Endodermal cell (in vitro differentiated cells): ENCODE data around the gene PDHA1. TPM values are rescaled to one million over a fixed set of nuclear protein-coding genes. Genes with fewer than 3 reads are reported as not detected.
A peak's percentile ranks its signal among the peaks of the same experiment; 100 is the strongest.

Source experiments
- DNase-seq: peaks from one replicate; pipeline ENCODE4 v3.0.0-alpha.2; 2017
- H3K27ac ChIP-seq: 2 replicates; pipeline ENCODE4 v1.5.1; 2013; ENCODE audit warnings: mild to moderate bottlenecking, low read depth, low read length, moderate library complexity
- H3K27me3 ChIP-seq: 2 replicates; pipeline ENCODE4 v1.6.1; 2013; ENCODE audit warnings: mild to moderate bottlenecking, low read length, moderate library complexity; ENCODE audit not compliant: insufficient read depth, control insufficient read depth, poor library complexity, severe bottlenecking
- H3K36me3 ChIP-seq: 2 replicates; pipeline ENCODE4 v1.7.0; 2013; ENCODE audit warnings: mild to moderate bottlenecking, low read length, moderate library complexity; ENCODE audit not compliant: control insufficient read depth, insufficient read depth
- H3K4me1 ChIP-seq: one replicate; pipeline ENCODE4 v1.7.0; 2013; ENCODE audit warnings: low read length; ENCODE audit not compliant: control insufficient read depth, insufficient read depth
- H3K4me3 ChIP-seq: 2 replicates; pipeline ENCODE4 v1.5.1; 2013; ENCODE audit warnings: mild to moderate bottlenecking, low read length, moderate library complexity
- H3K9ac ChIP-seq: 2 replicates; pipeline ENCODE4 v1.6.1; 2013; ENCODE audit warnings: mild to moderate bottlenecking, low read length, moderate library complexity; ENCODE audit not compliant: poor library complexity, severe bottlenecking; ENCODE audit errors: extremely low read depth
- H3K9me3 ChIP-seq: 2 replicates; pipeline ENCODE4 v1.6.1; 2013; ENCODE audit warnings: mild to moderate bottlenecking, low read length, moderate library complexity; ENCODE audit not compliant: control insufficient read depth
- H3K27ac Mint-ChIP-seq: 2 replicates; pipeline ENCODE4 v1.8.0; 2020; ENCODE audit warnings: mixed read lengths
- H3K27me3 Mint-ChIP-seq: 2 replicates; pipeline ENCODE4 v1.8.0; 2021; ENCODE audit warnings: mild to moderate bottlenecking, mixed read lengths; ENCODE audit not compliant: insufficient read depth
- H3K36me3 Mint-ChIP-seq: 2 replicates; pipeline ENCODE4 v1.8.0; 2020; ENCODE audit warnings: low read depth, mixed read lengths
- H3K4me1 Mint-ChIP-seq: 2 replicates; pipeline ENCODE4 v1.8.0; 2020; ENCODE audit warnings: mixed read lengths
- H3K4me3 Mint-ChIP-seq: 2 replicates; pipeline ENCODE4 v1.8.0; 2020; ENCODE audit warnings: mild to moderate bottlenecking, moderate library complexity, mixed read lengths
- H3K9me3 Mint-ChIP-seq: 2 replicates; pipeline ENCODE4 v1.8.0; 2020; ENCODE audit warnings: mild to moderate bottlenecking, mixed read lengths
- CTCF ChIP-seq: fragments of 200-600 bp; sonication (generic); conservative IDR thresholded peaks from 2 replicates; pipeline ENCODE4 v1.5.0; 2021; ENCODE audit warnings: antibody characterized with exemption, mild to moderate bottlenecking
- WGBS, 2 experiments: methylation state at CpG; one replicate each; pipeline versions ENCODE4 v1.1.5 to v1.1.7; 2013; ENCODE audit warnings: missing lambda C conversion rate in 2 of 2, mixed read lengths in 1 of 2; ENCODE audit not compliant: insufficient coverage in 1 of 2, insufficient read length in 1 of 2; 5-methylcytosine and 5-hydroxymethylcytosine counted together
- total RNA-seq, 2 donors: library from RNA; stranded (reverse); fragmentation: NEBNext Ultra II Directional in 1 of 2; extraction: Animal tissue kit (Norgen Biotek cat#: 25700) in 1 of 2; gene quantifications; 2 replicates in 1 of 2; 3 replicates in 1 of 2; pipeline ENCODE4 v1.2.1, GENCODE V29; 2021

Gene PDHA1
- total RNA-seq, 2 donors from 2014 or later: 341 to 362 TPM

GRCh38 chrX:19388064-19388679 is 44.4 kb downstream of the PDHA1 start:
- Histone ChIP-seq H3K27ac (no peak overlapping the region), H3K4me1 (no peaks in the 10 kb centered on the region), H3K9me3 (no peaks in the 10 kb centered on the region), H3K27me3 (no peaks in the 10 kb centered on the region), H3K9ac (no peak overlapping the region), H3K4me3 (no peak overlapping the region), H3K36me3 (no peaks in the 10 kb centered on the region)
- DNase-seq: no peak
- H3K36me3 Mint-ChIP-seq: peaks cover 4% of the 10 kb centered on the region
- 88 to 100% methylated on average over 2 to 13 of the region's 13 CpGs for WGBS, 2 experiments
- no peak overlapping the region for H3K4me3 Mint-ChIP-seq
- peaks cover 58% of the 10 kb centered on the region for H3K9me3 Mint-ChIP-seq
- no peak overlapping the region for H3K27ac Mint-ChIP-seq
- no peaks in the 10 kb centered on the region for H3K27me3 Mint-ChIP-seq
- peaks cover 4% of the 10 kb centered on the region for H3K4me1 Mint-ChIP-seq
- TF ChIP-seq CTCF: no peak

GRCh38 chrX:19388741-19389140 is 45.0 kb downstream of the PDHA1 start:
- H3K27ac Mint-ChIP-seq: no peak overlapping the region
- no peak for DNase-seq
- H3K27me3 ChIP-seq: no peaks in the 10 kb centered on the region
- peaks cover 4% of the 10 kb centered on the region for H3K36me3 Mint-ChIP-seq
- no peak overlapping the region for H3K4me3 Mint-ChIP-seq
- no peaks in the 10 kb centered on the region for H3K4me1 ChIP-seq
- no peak overlapping the region for H3K9ac ChIP-seq
- WGBS, 2 experiments: 90 to 91% methylated on average over 4 to 7 of the region's 8 CpGs
- H3K36me3 ChIP-seq: no peaks in the 10 kb centered on the region
- TF ChIP-seq CTCF: no peak
- peaks cover 4% of the 10 kb centered on the region for H3K4me1 Mint-ChIP-seq
- peaks cover 58% of the 10 kb centered on the region for H3K9me3 Mint-ChIP-seq
- H3K27me3 Mint-ChIP-seq: no peaks in the 10 kb centered on the region
- H3K9me3 ChIP-seq: no peaks in the 10 kb centered on the region
- H3K4me3 ChIP-seq: no peak overlapping the region
- H3K27ac ChIP-seq: no peak overlapping the region

GRCh38 chrX:19389227-19389845 is 45.6 kb downstream of the PDHA1 start:
- WGBS, 2 experiments: 64% methylated on average over 3 of the region's 4 CpGs; no CpG with 5 or more reads in 1 of the 2 experiments
- H3K9me3 ChIP-seq: no peaks in the 10 kb centered on the region
- H3K27ac ChIP-seq: no peak overlapping the region
- Mint-ChIP-seq H3K27me3 (no peaks in the 10 kb centered on the region), H3K9me3 (peaks cover 57% of the 10 kb centered on the region), H3K27ac (no peak overlapping the region), H3K4me3 (no peak overlapping the region), H3K36me3 (peaks cover 4% of the 10 kb centered on the region), H3K4me1 (peaks cover 4% of the 10 kb centered on the region)
- no peak overlapping the region for H3K4me3 ChIP-seq
- TF ChIP-seq CTCF: no peak
- H3K4me1 ChIP-seq: no peaks in the 10 kb centered on the region
- H3K36me3 ChIP-seq: no peaks in the 10 kb centered on the region
- no peak overlapping the region for H3K9ac ChIP-seq
- H3K27me3 ChIP-seq: no peaks in the 10 kb centered on the region
- DNase-seq: peak; percentile 50
